GM18861 (cell line): Measurements from ENCODE around the gene PGPEP1.
"Not testable (repeated sequence)": the region's sequence is repeated elsewhere in the genome, so short reads cannot be mapped to it uniquely, and the experiment has no call there.

ENCODE experiments used
- ATAC-seq: cut with Tn5 transposase; IDR thresholded peaks from one replicate; pipeline ENCODE4 v1.9.1; 2021; ENCODE audit not compliant: unreplicated experiment

The PGPEP1 gene

GRCh38 chr19:18330868-18331267 is 9.5 kb upstream of the PGPEP1 start:
- ATAC-seq = no peak

GRCh38 chr19:18332917-18333530 is 7.4 kb upstream of the PGPEP1 start:
- no peak for ATAC-seq

GRCh38 chr19:18333680-18334079 is 6.7 kb upstream of the PGPEP1 start:
- no peak for ATAC-seq

- ATAC-seq = no peak
These were observed 4.3 kb upstream of the PGPEP1 start for GRCh38 chr19:18336121-18336520.

GRCh38 chr19:18338541-18338940 is 1.9 kb upstream of the PGPEP1 start:
- ATAC-seq = no peak

- no peak for ATAC-seq
These were observed 675 bp upstream of the PGPEP1 start for GRCh38 chr19:18339723-18340122.

- no peak for ATAC-seq
These were observed 831 bp downstream of the PGPEP1 start for GRCh38 chr19:18340990-18341868.

- ATAC-seq = no peak
These were observed 1.8 kb downstream of the PGPEP1 start for GRCh38 chr19:18342090-18342632.

GRCh38 chr19:18344582-18344950 is 4.2 kb downstream of the PGPEP1 start:
- no peak for ATAC-seq

- ATAC-seq = no peak
These were observed 4.9 kb downstream of the PGPEP1 start for GRCh38 chr19:18345296-18345695.

GRCh38 chr19:18346091-18346490 is 5.7 kb downstream of the PGPEP1 start:
- ATAC-seq = no peak

- no peak for ATAC-seq
These were observed 7.8 kb downstream of the PGPEP1 start for GRCh38 chr19:18348171-18348570.

GRCh38 chr19:18348818-18349339 is 8.5 kb downstream of the PGPEP1 start:
- not testable (repeated sequence) for ATAC-seq

- ATAC-seq = no peak
These were observed 9.2 kb downstream of the PGPEP1 start for GRCh38 chr19:18349524-18350128.

- no peak for ATAC-seq
These were observed 10.1 kb downstream of the PGPEP1 start for GRCh38 chr19:18350490-18350889.

GRCh38 chr19:18351544-18351943 is 11.1 kb downstream of the PGPEP1 start:
- no peak for ATAC-seq

- no peak for ATAC-seq
These were observed 13.1 kb downstream of the PGPEP1 start for GRCh38 chr19:18353378-18354005.

GRCh38 chr19:18354743-18355142 is 14.3 kb downstream of the PGPEP1 start:
- ATAC-seq = not testable (repeated sequence)

GRCh38 chr19:18357041-18357440 is 16.6 kb downstream of the PGPEP1 start:
- no peak for ATAC-seq

- no peak for ATAC-seq
These were observed 21.2 kb downstream of the PGPEP1 start for GRCh38 chr19:18361646-18362045.

GRCh38 chr19:18362934-18363542 is 22.6 kb downstream of the PGPEP1 start:
- ATAC-seq = no peak
